GM18519 (cell line): ENCODE data around the gene ARFRP1.

Experiments
- ATAC-seq: cut with Tn5 transposase; IDR thresholded peaks from one replicate; pipeline ENCODE4 v1.9.1; 2021; ENCODE audit warnings: mild to moderate bottlenecking, moderate library complexity; ENCODE audit not compliant: unreplicated experiment, low FRiP score

Gene ARFRP1

DNA sequence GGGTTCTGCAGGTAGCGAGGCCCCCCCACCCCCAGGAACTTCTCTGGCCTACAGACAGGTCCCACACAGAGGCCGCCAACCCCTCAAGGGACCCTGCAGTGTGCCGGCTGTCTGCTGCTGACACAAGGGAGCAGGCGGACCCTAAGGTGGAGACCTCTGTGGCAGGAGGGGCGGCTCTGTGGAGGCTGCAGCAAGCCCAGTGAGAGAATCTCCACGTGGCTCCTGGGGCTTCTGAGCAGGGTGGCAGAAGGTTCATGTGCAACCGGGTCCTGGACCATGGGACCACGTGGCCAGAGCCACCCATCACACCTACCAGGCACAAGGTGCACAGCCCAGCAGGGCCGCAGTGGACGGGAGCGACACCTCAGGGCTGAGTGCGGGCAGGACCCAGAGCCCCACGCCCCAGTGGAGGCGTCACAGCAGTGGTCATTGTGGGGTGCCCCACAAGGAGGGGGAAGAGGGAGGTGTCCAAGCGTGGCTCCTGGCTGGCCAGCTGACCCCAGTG is 4.3 kb downstream of the ARFRP1 start:
- ATAC-seq = no peak

DNA sequence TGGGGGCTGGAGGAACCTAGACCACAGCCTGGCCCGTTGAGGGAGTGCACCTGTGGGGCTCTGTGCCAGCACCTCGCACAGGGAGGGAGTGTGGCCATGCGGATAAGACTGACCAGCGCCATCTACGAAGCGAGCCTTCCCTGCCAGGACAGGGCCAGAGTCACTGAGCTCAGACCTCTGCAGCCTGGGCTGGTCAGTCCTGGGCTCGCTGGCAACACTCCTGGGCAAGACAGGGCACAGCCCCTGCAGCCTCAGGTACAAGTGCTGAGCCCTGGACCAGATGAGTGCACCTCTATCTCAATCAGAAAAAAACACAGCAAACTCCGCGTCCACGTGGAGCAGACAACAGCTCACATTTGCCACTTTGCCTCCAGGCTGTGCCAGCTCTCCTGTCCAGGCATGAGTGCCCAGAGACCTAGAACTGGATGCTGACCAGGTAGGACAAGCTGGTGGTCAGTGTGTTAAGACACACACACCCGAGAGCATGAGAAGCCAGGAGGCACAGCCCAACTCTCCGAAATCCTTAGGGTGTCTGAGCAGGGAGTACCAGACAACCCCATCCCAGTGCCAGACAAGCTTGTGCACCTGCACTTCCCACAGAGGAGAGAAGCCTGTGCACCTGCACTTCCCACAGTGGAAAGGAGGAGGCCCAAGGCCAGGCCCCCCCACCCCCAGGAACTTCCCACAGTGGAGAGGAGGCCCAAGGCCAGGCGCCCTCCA is 4.9 kb downstream of the ARFRP1 start:
- no peak for ATAC-seq

DNA sequence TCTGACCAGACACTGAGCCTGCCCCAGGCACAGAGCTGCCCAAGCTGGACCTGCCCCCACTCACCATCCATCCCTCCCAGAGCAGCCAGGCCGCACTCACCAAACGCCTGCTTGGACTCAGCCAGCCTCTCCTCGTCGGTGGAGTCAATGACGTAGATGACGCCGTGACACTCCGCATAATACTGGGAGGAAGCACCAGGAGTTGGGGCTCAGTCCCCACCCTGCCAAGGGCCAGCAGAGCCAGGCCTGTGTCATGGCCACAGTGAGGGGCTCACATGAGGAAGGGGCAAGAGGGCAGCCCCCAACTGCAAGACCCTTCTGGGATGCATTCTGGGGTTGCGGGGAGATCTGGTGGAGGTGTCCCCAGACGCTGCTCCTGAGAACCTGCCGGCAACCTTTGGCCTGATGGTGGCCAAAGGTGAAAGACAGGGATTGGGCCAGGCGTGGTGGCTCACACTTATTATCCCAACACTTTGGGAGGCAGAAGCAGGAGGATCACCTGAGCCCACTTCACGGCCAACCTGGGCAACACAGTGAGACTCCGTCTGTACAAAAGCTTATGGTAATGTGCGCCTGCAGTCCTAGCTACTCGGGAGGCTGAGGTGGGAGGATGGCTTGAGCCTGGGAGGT is 5.6 kb downstream of the ARFRP1 start:
- ATAC-seq = no peak

DNA sequence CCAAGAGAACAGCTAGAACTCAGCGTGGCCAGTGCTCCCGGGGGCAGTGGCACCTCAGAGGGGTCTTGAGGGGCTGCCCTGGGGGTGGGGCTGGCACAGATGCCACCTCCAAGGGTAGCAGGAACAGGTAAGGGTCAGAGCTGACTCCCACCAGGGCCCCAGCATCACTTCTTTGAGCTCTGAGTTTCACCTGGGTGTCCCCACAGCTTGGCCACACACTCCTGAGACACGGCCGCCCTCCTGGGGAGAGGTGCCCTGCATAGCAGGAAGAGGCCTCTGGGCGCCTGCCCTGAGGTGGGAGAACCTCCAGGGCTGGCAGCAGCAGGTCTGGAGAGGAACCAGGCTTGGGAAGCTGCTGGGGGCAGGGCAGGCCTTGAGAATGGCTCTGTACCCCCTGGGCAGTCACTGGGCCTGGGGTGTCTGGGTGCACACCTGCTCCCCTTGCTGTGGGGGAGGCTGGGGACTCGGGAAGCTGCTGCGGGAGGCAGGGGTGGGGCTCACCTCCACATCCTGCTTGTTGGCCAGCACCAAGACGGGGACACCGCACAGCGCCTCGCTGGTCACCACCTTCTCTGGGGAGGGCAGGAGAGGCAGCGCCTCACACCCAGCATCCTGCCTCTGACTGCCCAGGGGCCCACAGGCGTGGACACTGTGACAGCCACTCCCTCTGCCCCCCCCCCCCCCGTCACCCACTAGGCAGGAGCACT is 6.3 kb downstream of the ARFRP1 start:
- no peak for ATAC-seq

- no peak for ATAC-seq
These were observed 6.8 kb downstream of the ARFRP1 start for GRCh38 chr20:63701051-63701328.

GRCh38 chr20:63700199-63701050 is 7.4 kb downstream of the ARFRP1 start:
- no peak for ATAC-seq

- ATAC-seq = no peak
These were observed 8.1 kb downstream of the ARFRP1 start for GRCh38 chr20:63699466-63700198.

DNA sequence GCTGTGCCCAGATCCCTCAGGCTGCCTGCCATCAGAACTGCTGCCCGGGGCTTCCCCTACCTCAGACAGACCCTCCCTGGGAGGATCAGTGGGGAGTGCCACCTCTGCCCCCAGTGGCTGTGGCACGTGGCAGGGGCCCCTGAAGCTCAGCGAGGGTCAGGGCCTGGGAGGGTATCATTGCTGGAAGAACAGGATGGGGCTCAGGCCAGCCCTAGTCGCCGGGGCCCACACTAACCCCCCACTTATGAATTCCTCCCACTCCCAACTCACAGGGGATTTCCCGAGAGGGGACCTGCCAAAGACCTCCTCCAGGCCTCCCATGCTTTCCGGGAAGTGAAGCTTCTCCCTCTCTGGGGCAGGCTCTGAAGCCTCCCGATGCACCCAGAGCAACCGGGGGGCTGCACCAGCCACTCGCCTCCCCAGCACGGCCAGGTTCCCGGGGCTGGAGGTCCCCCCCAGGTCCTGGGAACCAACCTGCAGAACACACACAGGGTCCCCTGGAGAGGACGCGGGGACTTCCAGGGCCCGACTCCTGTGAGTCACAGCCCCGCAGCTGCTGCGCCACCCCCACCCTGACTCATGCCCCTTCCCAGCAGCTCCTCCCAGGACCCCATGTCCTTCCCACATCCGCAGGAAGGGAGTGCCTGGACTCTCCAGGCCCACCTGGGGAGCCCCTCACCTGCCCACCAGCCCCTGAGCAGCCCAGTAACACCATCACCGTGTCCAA is 8.9 kb downstream of the ARFRP1 start:
- no peak for ATAC-seq

GRCh38 chr20:63697868-63698545 is 9.8 kb downstream of the ARFRP1 start:
- ATAC-seq = no peak

- ATAC-seq = no peak
These were observed 10.4 kb downstream of the ARFRP1 start for GRCh38 chr20:63697357-63697867.

- no peak for ATAC-seq
These were observed 11.0 kb downstream of the ARFRP1 start, which contains the start of gene TNFRSF6B for GRCh38 chr20:63696628-63697356. Gene TNFRSF6B, plus strand, starts transcription at chr20:63696652. Its CDS starts 116 bp downstream, at chr20:63696768.

- no peak for ATAC-seq
These were observed 11.5 kb downstream of the ARFRP1 start for GRCh38 chr20:63696306-63696627.

- no peak for ATAC-seq
These were observed 12.1 kb downstream of the ARFRP1 start for GRCh38 chr20:63695424-63696305.

- no peak for ATAC-seq
These were observed 13.0 kb downstream of the ARFRP1 start for GRCh38 chr20:63694584-63695423.

DNA sequence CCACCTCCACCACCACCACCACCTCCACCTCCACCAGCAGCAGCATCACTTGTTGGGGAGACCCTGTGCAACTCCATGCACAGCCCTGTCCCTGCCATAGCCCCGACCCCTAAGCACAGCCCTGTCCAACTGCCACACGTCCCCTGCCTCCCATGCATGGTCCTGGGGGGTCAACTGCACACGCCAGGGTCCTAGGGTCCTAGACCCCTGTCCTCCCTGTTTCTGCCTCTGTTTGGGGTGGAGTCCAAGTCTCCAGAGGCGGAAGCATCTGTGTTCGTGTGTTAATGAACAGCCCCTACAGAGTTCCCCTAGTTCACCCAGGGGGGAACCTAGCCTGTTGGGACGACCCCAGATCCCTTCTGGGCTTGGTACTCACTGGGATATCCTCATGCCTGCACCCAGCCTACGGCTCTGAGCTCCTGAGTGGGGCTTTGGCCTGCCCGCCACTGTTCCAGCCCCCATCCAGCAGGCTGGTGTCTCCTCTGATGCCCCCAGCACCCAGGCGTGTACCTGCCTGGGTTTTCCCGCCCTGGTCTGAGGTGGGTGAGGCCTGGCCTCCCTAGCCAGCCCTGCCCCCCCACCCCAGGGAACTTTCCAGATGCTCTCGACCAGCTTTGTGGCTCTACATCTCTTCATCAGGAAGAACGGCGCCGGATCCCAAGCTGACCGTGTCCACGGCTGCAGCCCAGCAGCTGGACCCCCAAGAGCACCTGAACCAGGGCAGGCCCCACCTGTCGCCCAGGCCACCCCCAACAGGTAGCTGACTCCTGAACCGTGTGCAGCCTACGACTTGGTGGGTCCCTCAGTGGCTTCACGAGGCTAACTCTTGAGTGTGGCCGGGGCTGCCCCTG is 13.8 kb downstream of the ARFRP1 start:
- no peak for ATAC-seq
